Measurements from ENCODE around the gene CDH13.

GRCh38 chr16:82992786-82993185 lies 366.0 kb downstream of the CDH13 start:
- TF ChIP-seq POLR2A (IDR thresholded peaks at IDR 0.05; ENCODE audit: low read depth) (no peak), CTCF (IDR thresholded peaks at IDR 0.05) (no peak), EP300 (IDR thresholded peaks at IDR 0.05) (no peak)

Measured in esophagus muscularis mucosa (tissue), 4 donors.